WTC11 (cell line): ENCODE data around the gene BMP7. TPM values are rescaled to one million over a fixed set of nuclear protein-coding genes. Genes with fewer than 3 reads are reported as not detected.

ENCODE experiments used
- ATAC-seq: fragments of 200-7000 bp; cut with Tn5 transposase; 2 replicates; pipeline ENCODE4 v1.10.0; 2021; ENCODE audit warnings: mild to moderate bottlenecking, moderate library complexity
- CTCF ChIA-PET: fragments of 300-600 bp; sonication (Branson Sonifier 250); formaldehyde crosslinking; loops from one replicate; lab custom pipeline; 2021; ENCODE audit warnings: antibody characterized with exemption; lab: Charles Lee
- POLR2A ChIA-PET: fragments of 350-600 bp; sonication (Branson Sonifier 250); formaldehyde crosslinking; loops from one replicate; lab custom pipeline; 2021; ENCODE audit warnings: antibody characterized with exemption; lab: Charles Lee
- DNase-seq: peaks from one replicate; pipeline ENCODE4 v3.0.0; 2021; ENCODE audit warnings: low spot score
- H3K27ac Mint-ChIP-seq: 2 replicates; pipeline ENCODE4 v1.8.0; 2021; ENCODE audit warnings: mixed read lengths
- H3K27me3 Mint-ChIP-seq: 2 replicates; pipeline ENCODE4 v1.8.0; 2021; ENCODE audit warnings: low read depth, mild to moderate bottlenecking, moderate library complexity, mixed read lengths
- H3K36me3 Mint-ChIP-seq: 2 replicates; pipeline ENCODE4 v1.8.0; 2021; ENCODE audit warnings: mixed read lengths
- H3K4me1 Mint-ChIP-seq: 2 replicates; pipeline ENCODE4 v1.8.0; 2022; ENCODE audit warnings: mixed read lengths
- H3K4me3 Mint-ChIP-seq: 2 replicates; pipeline ENCODE4 v1.8.0; 2021; ENCODE audit warnings: mild to moderate bottlenecking, moderate library complexity, mixed read lengths
- H3K9me3 Mint-ChIP-seq: 2 replicates; pipeline ENCODE4 v1.8.0; 2021; ENCODE audit warnings: mixed read lengths
- CREB1 ChIP-seq: sonication (generic); formaldehyde crosslinking; IDR thresholded peaks from 2 replicates; pipeline ENCODE4 v1.8.0; 2023; ENCODE audit warnings: mild to moderate bottlenecking, missing genetic modification reagents
- FOXK1 ChIP-seq: sonication (generic); formaldehyde crosslinking; IDR thresholded peaks from 2 replicates; pipeline ENCODE4 v1.8.0; 2022; ENCODE audit warnings: mild to moderate bottlenecking, moderate library complexity, missing genetic modification reagents
- GRHL2 ChIP-seq: fragments of 250-450 bp; sonication (Bioruptor Pico); IDR thresholded peaks from 2 replicates; pipeline ENCODE4 v1.8.0; 2022; ENCODE audit warnings: mild to moderate bottlenecking, moderate library complexity; ENCODE audit not compliant: insufficient replicate concordance, severe bottlenecking
- MXD4 ChIP-seq: fragments of 250-450 bp; sonication (Bioruptor Pico); IDR thresholded peaks from 2 replicates; pipeline ENCODE4 v1.8.0; 2021; ENCODE audit warnings: mild to moderate bottlenecking, moderate library complexity, borderline replicate concordance
- NFATC4 ChIP-seq: fragments of 250-450 bp; sonication (Bioruptor Pico); IDR thresholded peaks from 2 replicates; pipeline ENCODE4 v1.9.0; 2021; ENCODE audit warnings: mild to moderate bottlenecking
- NFE2L1 ChIP-seq: sonication (generic); formaldehyde crosslinking; IDR thresholded peaks from 2 replicates; pipeline ENCODE4 v1.8.1; 2023; ENCODE audit warnings: missing genetic modification reagents
- NFYB ChIP-seq: sonication (generic); formaldehyde crosslinking; conservative IDR thresholded peaks from 2 replicates; pipeline ENCODE4 v1.8.0; 2022; ENCODE audit warnings: low read depth, missing genetic modification reagents
- NR2C2 ChIP-seq: sonication (generic); formaldehyde crosslinking; IDR thresholded peaks from 2 replicates; pipeline ENCODE4 v1.8.0; 2022; ENCODE audit warnings: mild to moderate bottlenecking, missing genetic modification reagents
- NR3C1 ChIP-seq: sonication (generic); formaldehyde crosslinking; conservative IDR thresholded peaks from 2 replicates; pipeline ENCODE4 v1.8.1; 2023; ENCODE audit warnings: low read depth, mild to moderate bottlenecking, missing genetic modification reagents
- RORB ChIP-seq: fragments of 250-450 bp; sonication (Bioruptor Pico); IDR thresholded peaks from 2 replicates; pipeline ENCODE4 v1.9.0; 2021; ENCODE audit warnings: mild to moderate bottlenecking
- TCF7 ChIP-seq: sonication (generic); formaldehyde crosslinking; IDR thresholded peaks from 2 replicates; pipeline ENCODE4 v1.8.0; 2022; ENCODE audit warnings: mild to moderate bottlenecking, low read depth, missing genetic modification reagents, moderate library complexity
- TEAD1 ChIP-seq: sonication (generic); formaldehyde crosslinking; IDR thresholded peaks from 2 replicates; pipeline ENCODE4 v1.8.0; 2022; ENCODE audit warnings: mild to moderate bottlenecking, missing genetic modification reagents
- TP53 ChIP-seq: sonication (generic); formaldehyde crosslinking; IDR thresholded peaks from 2 replicates; pipeline ENCODE4 v1.8.1; 2023; ENCODE audit warnings: mild to moderate bottlenecking, missing genetic modification reagents
- ZNF232 ChIP-seq: sonication (generic); formaldehyde crosslinking; IDR thresholded peaks from 2 replicates; pipeline ENCODE4 v1.8.0; 2022; ENCODE audit warnings: mild to moderate bottlenecking, missing genetic modification reagents
- ZNF263 ChIP-seq: sonication (generic); formaldehyde crosslinking; IDR thresholded peaks from 2 replicates; pipeline ENCODE4 v1.8.1; 2022; ENCODE audit warnings: low read depth, mild to moderate bottlenecking, moderate library complexity, missing genetic modification reagents
- ZNF317 ChIP-seq: sonication (generic); formaldehyde crosslinking; IDR thresholded peaks from 2 replicates; pipeline ENCODE4 v1.8.1; 2023; ENCODE audit warnings: low read depth, mild to moderate bottlenecking, moderate library complexity, missing genetic modification reagents, borderline replicate concordance
- ZNF416 ChIP-seq: fragments of 250-450 bp; sonication (Bioruptor Pico); IDR thresholded peaks from 2 replicates; pipeline ENCODE4 v1.9.0; 2021; ENCODE audit warnings: mild to moderate bottlenecking, inconsistent platforms
- total RNA-seq: library from RNA; stranded (reverse); gene quantifications from 3 replicates; pipeline ENCODE4 v1.2.3, GENCODE V29; 2021
- TF ChIP-seq, protein P1 (sequence below): sonication (generic); formaldehyde crosslinking; IDR thresholded peaks from 2 replicates; pipeline ENCODE4 v1.8.1; 2022; ENCODE audit warnings: low read depth, mild to moderate bottlenecking, moderate library complexity, missing genetic modification reagents, borderline replicate concordance
- TF ChIP-seq, protein P2 (sequence below): sonication (generic); formaldehyde crosslinking; IDR thresholded peaks from 2 replicates; pipeline ENCODE4 v1.8.1; 2023; ENCODE audit warnings: mild to moderate bottlenecking, moderate library complexity, missing genetic modification reagents
- TF ChIP-seq, protein P3 (sequence below): sonication (generic); formaldehyde crosslinking; IDR thresholded peaks from 2 replicates; pipeline ENCODE4 v1.8.1; 2022; ENCODE audit warnings: low read depth, missing genetic modification reagents, borderline replicate concordance
- TF ChIP-seq, protein P4 (sequence below): sonication (generic); formaldehyde crosslinking; IDR thresholded peaks from 2 replicates; pipeline ENCODE4 v1.8.1; 2022; ENCODE audit warnings: mild to moderate bottlenecking, moderate library complexity, missing genetic modification reagents
- TF ChIP-seq, protein P5 (sequence below): sonication (generic); formaldehyde crosslinking; IDR thresholded peaks from 2 replicates; pipeline ENCODE4 v1.8.1; 2023; ENCODE audit warnings: mild to moderate bottlenecking, missing genetic modification reagents

BMP7 gene
- total RNA-seq, 1 experiment from 2014 or later = 40.7 TPM

DNA sequence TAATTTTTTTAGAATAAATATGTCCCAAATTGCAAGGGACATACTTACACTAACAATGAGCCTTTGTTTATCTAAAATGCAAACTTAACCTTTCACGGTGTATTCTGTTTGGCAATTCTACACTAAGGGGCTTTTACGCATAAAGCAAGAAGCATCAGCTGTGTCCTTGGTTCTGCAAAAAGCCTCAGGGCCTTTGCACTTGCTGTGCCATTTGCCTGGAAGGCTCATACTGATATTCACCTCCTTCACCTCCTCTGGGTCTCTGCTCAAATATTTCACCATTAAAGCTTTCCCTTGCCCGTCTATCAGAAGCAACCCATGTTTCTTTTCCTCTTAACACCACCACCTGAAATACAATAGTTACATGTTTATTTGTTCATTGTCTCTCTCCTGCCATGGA, 8.9 kb upstream of the BMP7 start:
- Mint-ChIP-seq H3K27ac (no peak overlapping the region), H3K4me3 (no peak overlapping the region), H3K9me3 (no peaks in the 10 kb centered on the region), H3K4me1 (peaks cover 20% of the 10 kb centered on the region), H3K36me3 (no peaks in the 10 kb centered on the region), H3K27me3 (peaks cover 11% of the 10 kb centered on the region; the same call in 1 of the 2 replicates)
- TF ChIP-seq ZNF416 (CRISPR knock-in tag) (no peak), ZNF317 (no peak), TP53 (CRISPR knock-in tag) (no peak), TCF7 (CRISPR knock-in tag) (no peak), CREB1 (no peak), NFATC4 (CRISPR knock-in tag) (no peak), NFYB (CRISPR knock-in tag) (no peak), MXD4 (CRISPR knock-in tag) (no peak), TEAD1 (CRISPR knock-in tag) (no peak), RORB (no peak)
- TF ChIP-seq, protein P1, sequence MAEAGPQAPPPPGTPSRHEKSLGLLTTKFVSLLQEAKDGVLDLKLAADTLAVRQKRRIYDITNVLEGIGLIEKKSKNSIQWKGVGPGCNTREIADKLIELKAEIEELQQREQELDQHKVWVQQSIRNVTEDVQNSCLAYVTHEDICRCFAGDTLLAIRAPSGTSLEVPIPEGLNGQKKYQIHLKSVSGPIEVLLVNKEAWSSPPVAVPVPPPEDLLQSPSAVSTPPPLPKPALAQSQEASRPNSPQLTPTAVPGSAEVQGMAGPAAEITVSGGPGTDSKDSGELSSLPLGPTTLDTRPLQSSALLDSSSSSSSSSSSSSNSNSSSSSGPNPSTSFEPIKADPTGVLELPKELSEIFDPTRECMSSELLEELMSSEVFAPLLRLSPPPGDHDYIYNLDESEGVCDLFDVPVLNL (CRISPR knock-in tag) = no peak
- TF ChIP-seq, protein P2, sequence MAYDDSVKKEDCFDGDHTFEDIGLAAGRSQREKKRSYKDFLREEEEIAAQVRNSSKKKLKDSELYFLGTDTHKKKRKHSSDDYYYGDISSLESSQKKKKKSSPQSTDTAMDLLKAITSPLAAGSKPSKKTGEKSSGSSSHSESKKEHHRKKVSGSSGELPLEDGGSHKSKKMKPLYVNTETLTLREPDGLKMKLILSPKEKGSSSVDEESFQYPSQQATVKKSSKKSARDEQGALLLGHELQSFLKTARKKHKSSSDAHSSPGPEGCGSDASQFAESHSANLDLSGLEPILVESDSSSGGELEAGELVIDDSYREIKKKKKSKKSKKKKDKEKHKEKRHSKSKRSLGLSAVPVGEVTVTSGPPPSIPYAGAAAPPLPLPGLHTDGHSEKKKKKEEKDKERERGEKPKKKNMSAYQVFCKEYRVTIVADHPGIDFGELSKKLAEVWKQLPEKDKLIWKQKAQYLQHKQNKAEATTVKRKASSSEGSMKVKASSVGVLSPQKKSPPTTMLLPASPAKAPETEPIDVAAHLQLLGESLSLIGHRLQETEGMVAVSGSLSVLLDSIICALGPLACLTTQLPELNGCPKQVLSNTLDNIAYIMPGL (CRISPR knock-in tag) = no peak
- ATAC-seq (no peak), DNase-seq (no peak)
- POLR2A ChIA-PET = no interaction called here
- CTCF ChIA-PET = interaction anchor here (0.6 kb wide), 1 partner anchor 16 kb away, joined by 3 read pairs; no protein-coding TSS in a partner anchor

DNA sequence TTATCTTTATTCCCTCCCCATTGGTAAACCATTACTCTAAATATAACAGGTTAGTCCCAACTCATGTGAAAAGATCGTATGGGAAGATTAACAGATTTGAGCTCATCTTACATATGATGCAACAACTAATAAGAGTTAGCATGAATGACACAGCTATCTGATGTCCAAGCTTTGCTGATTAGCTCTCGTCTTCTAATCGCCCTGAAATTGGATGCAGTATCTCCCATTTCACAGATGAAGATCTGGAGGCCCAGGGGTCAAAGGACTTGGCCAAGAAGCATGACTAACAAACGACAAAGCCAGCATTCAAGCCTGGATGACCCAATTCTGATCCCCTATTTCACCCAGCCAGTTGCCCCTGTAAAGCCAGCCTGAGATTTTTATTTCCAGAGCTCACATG, 8.4 kb upstream of the BMP7 start:
- ChIA-PET CTCF (interaction anchor here (0.6 kb wide), 1 partner anchor 16 kb away, joined by 3 read pairs; no protein-coding TSS in a partner anchor), POLR2A (no interaction called here)
- H3K9me3 Mint-ChIP-seq = no peaks in the 10 kb centered on the region
- peaks cover 24% of the 10 kb centered on the region for H3K4me1 Mint-ChIP-seq
- no peak overlapping the region for H3K27ac Mint-ChIP-seq
- peaks cover 14% of the 10 kb centered on the region for H3K27me3 Mint-ChIP-seq
- no peak for ATAC-seq
- no peak overlapping the region for H3K4me3 Mint-ChIP-seq
- no peaks in the 10 kb centered on the region for H3K36me3 Mint-ChIP-seq
- TF ChIP-seq NR3C1 (CRISPR knock-in tag) = no peak
- no peak for TF ChIP-seq NR2C2 (CRISPR knock-in tag)
- TF ChIP-seq, protein P3, sequence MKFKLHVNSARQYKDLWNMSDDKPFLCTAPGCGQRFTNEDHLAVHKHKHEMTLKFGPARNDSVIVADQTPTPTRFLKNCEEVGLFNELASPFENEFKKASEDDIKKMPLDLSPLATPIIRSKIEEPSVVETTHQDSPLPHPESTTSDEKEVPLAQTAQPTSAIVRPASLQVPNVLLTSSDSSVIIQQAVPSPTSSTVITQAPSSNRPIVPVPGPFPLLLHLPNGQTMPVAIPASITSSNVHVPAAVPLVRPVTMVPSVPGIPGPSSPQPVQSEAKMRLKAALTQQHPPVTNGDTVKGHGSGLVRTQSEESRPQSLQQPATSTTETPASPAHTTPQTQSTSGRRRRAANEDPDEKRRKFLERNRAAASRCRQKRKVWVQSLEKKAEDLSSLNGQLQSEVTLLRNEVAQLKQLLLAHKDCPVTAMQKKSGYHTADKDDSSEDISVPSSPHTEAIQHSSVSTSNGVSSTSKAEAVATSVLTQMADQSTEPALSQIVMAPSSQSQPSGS (CRISPR knock-in tag) = no peak
- no peak for TF ChIP-seq FOXK1 (CRISPR knock-in tag)
- TF ChIP-seq ZNF232 (CRISPR knock-in tag) = no peak
- TF ChIP-seq, protein P4, sequence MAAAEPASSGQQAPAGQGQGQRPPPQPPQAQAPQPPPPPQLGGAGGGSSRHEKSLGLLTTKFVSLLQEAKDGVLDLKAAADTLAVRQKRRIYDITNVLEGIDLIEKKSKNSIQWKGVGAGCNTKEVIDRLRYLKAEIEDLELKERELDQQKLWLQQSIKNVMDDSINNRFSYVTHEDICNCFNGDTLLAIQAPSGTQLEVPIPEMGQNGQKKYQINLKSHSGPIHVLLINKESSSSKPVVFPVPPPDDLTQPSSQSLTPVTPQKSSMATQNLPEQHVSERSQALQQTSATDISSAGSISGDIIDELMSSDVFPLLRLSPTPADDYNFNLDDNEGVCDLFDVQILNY (CRISPR knock-in tag) = no peak
- TF ChIP-seq, protein P5, sequence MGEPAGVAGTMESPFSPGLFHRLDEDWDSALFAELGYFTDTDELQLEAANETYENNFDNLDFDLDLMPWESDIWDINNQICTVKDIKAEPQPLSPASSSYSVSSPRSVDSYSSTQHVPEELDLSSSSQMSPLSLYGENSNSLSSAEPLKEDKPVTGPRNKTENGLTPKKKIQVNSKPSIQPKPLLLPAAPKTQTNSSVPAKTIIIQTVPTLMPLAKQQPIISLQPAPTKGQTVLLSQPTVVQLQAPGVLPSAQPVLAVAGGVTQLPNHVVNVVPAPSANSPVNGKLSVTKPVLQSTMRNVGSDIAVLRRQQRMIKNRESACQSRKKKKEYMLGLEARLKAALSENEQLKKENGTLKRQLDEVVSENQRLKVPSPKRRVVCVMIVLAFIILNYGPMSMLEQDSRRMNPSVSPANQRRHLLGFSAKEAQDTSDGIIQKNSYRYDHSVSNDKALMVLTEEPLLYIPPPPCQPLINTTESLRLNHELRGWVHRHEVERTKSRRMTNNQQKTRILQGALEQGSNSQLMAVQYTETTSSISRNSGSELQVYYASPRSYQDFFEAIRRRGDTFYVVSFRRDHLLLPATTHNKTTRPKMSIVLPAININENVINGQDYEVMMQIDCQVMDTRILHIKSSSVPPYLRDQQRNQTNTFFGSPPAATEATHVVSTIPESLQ (CRISPR knock-in tag) = no peak
- TF ChIP-seq NFE2L1 = no peak
- TF ChIP-seq ZNF263 (CRISPR knock-in tag) = no peak
- no peak for TF ChIP-seq GRHL2
- TF ChIP-seq, all 79 proteins: peak for 0
- DNase-seq = no peak
